22Rv1 (cell line): ENCODE data around the gene ERLIN1.

ENCODE experiments used
- CTCF ChIP-seq: fragments of 450-650 bp; IDR thresholded peaks from 2 replicates; pipeline ENCODE4 v1.5.1; 2017; ENCODE audit warnings: mild to moderate bottlenecking
- ZFX ChIP-seq: fragments of 450-650 bp; IDR thresholded peaks from 2 replicates; pipeline ENCODE4 v1.6.1; 2017; ENCODE audit warnings: antibody characterized with exemption, borderline replicate concordance

DNA sequence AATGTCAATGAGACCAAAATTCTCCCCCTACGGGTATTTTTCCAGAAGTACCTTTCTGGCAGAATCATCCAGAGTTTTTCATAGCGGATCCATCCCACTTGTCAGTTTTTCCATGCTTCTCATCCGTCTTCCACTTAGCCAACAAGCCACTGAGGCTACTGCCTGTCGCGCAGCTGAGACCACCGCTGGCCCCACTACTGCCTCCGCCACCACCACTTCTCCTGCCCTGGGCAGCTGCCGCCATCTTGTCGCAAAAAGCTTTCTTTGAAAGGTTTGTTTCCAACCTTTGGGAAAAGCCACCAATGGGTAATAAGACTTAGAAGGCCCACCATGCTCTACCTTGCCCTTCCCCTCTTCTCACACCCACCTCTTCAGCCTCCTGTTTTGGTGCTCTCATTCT is 42.1 kb downstream of the ERLIN1 start:
- TF ChIP-seq CTCF (no peak), ZFX (no peak)
